HepG2 (cell line): Measurements from ENCODE around the gene GATA3. TPM values are rescaled to one million over a fixed set of nuclear protein-coding genes. Genes with fewer than 3 reads are reported as not detected.
"Not testable (repeated sequence)": the region's sequence is repeated elsewhere in the genome, so short reads cannot be mapped to it uniquely, and the experiment has no call there.

ENCODE experiments used
- ATAC-seq: fragments of 200-7000 bp; cut with Tn5 transposase; 3 replicates; pipeline ENCODE4 v1.9.1; 2020; ENCODE audit warnings: mild to moderate bottlenecking, moderate library complexity
- BruUV-seq: library from RNA; stranded (reverse); fragments of 400-500 nt; replicated peaks from 2 replicates; lab custom pipeline; 2021; lab: Mats Ljungman, UMichigan
- CTCF ChIA-PET: fragments of 300-600 bp; formaldehyde crosslinking; extraction: SDS; loops from one replicate; lab custom pipeline; 2021; ENCODE audit warnings: low total read pairs, inconsistent platforms, low intra/inter-chr PET ratio; lab: Yijun Ruan, JAX
- POLR2A ChIA-PET: fragments of 350-600 bp; sonication (Branson Sonifier 250); formaldehyde crosslinking; loops from one replicate; lab custom pipeline; 2020; ENCODE audit warnings: antibody characterized with exemption, inconsistent platforms; lab: Yijun Ruan, JAX
- DNase-seq: peaks from one replicate; pipeline ENCODE4 v3.0.0-alpha.2; 2015; ENCODE audit warnings: low spot score
- FAIRE-seq: peaks from 3 replicates; lab custom pipeline; 2011; peaks lifted over from hg19 to GRCh38; lab: Jason Lieb, UNC
- H2AFZ ChIP-seq: one replicate; pipeline ENCODE4 v1.6.1; 2011; ENCODE audit warnings: low read length, inconsistent platforms
- H3K27ac ChIP-seq: fragments of 300-600 bp; 3 replicates; pipeline ENCODE4 v1.8.0; 2011; ENCODE audit warnings: mixed run types, mild to moderate bottlenecking, mixed read lengths, low read length, inconsistent platforms; ENCODE audit not compliant: insufficient read depth; ENCODE audit errors: extremely low read length
- H3K27me3 ChIP-seq, 2 experiments: fragments of 200-600 bp in 1 of 2; 2 replicates in 1 of 2; 3 replicates in 1 of 2; pipeline versions ENCODE4 v1.6.0 to v1.8.0; 2011; ENCODE audit warnings: low read length in 2 of 2, mild to moderate bottlenecking in 2 of 2, moderate library complexity in 2 of 2, inconsistent platforms in 1 of 2; ENCODE audit not compliant: insufficient read depth in 2 of 2, control insufficient read depth in 1 of 2
- H3K36me3 ChIP-seq, 2 experiments: fragments of 200-600 bp in 1 of 2; replicated peaks in 1 of 2; 2 replicates in 1 of 2; 3 replicates in 1 of 2; pipeline versions ENCODE4 v1.5.1 to v1.8.0; 2011; ENCODE audit warnings: low read length in 2 of 2, inconsistent platforms in 1 of 2; ENCODE audit not compliant: insufficient read depth in 2 of 2, control insufficient read depth in 1 of 2
- H3K4me1 ChIP-seq: 2 replicates; pipeline ENCODE4 v1.5.1; 2012; ENCODE audit warnings: low read length, inconsistent platforms; ENCODE audit not compliant: insufficient read depth
- H3K4me2 ChIP-seq: 2 replicates; pipeline ENCODE4 v1.6.0; 2011; ENCODE audit warnings: low read depth, low read length, inconsistent platforms
- H3K4me3 ChIP-seq, 3 experiments: fragments of 200-600 bp in 1 of 3; sonication (generic), shearing (Covaris generic) in 1 of 3; replicated peaks in 1 of 3; 2 replicates each; pipeline ENCODE4 v1.5.1; 2011 to 2016; ENCODE audit warnings: low read length in 3 of 3, inconsistent platforms in 2 of 3, low read depth in 2 of 3, mild to moderate bottlenecking in 2 of 3, control low read depth in 1 of 3, mixed read lengths in 1 of 3; ENCODE audit not compliant: insufficient read depth in 1 of 3
- H3K79me2 ChIP-seq: one replicate; pipeline ENCODE4 v1.6.1; 2011; ENCODE audit warnings: low read length, inconsistent platforms; ENCODE audit not compliant: insufficient read depth
- H3K9ac ChIP-seq: 2 replicates; pipeline ENCODE4 v1.6.0; 2011; ENCODE audit warnings: mild to moderate bottlenecking, low read depth, low read length, inconsistent platforms; ENCODE audit not compliant: insufficient read depth
- H3K9me3 ChIP-seq: 2 replicates; pipeline ENCODE4 v1.5.1; 2012; ENCODE audit warnings: mild to moderate bottlenecking, low read length
- H4K20me1 ChIP-seq: 2 replicates; pipeline ENCODE4 v1.6.0; 2011; ENCODE audit warnings: inconsistent platforms, mild to moderate bottlenecking, low read length, moderate library complexity; ENCODE audit not compliant: insufficient read depth
- NPAS2 ChIP-seq: sonication (generic); formaldehyde crosslinking; IDR thresholded peaks from 2 replicates; pipeline ENCODE4 v1.8.0; 2022; ENCODE audit warnings: mild to moderate bottlenecking, missing genetic modification reagents, borderline replicate concordance
- RBFOX2 ChIP-seq: fragments of 200-400 bp; formaldehyde crosslinking; IDR thresholded peaks from 2 replicates; pipeline ENCODE4 v1.6.1; 2017; ENCODE audit warnings: low read depth, mild to moderate bottlenecking, low read length
- SNAPC2 ChIP-seq: sonication (generic); formaldehyde crosslinking; IDR thresholded peaks from 2 replicates; pipeline ENCODE4 v1.8.1; 2022; ENCODE audit warnings: mild to moderate bottlenecking, missing genetic modification reagents
- STAG1 ChIP-seq: sonication (generic); formaldehyde crosslinking; IDR thresholded peaks from 2 replicates; pipeline ENCODE4 v1.4.0; 2020; ENCODE audit warnings: missing genetic modification reagents
- ZNF10 ChIP-seq: sonication (generic); formaldehyde crosslinking; IDR thresholded peaks from 2 replicates; pipeline ENCODE4 v1.4.0; 2020; ENCODE audit warnings: mild to moderate bottlenecking, low read depth, missing genetic modification reagents, borderline replicate concordance
- ZNF543 ChIP-seq: sonication (generic); formaldehyde crosslinking; IDR thresholded peaks from 2 replicates; pipeline ENCODE4 v1.4.0; 2020; ENCODE audit warnings: mild to moderate bottlenecking, missing genetic modification reagents
- ZNF772 ChIP-seq: sonication (generic); formaldehyde crosslinking; IDR thresholded peaks from 2 replicates; pipeline ENCODE4 v1.5.0; 2020; ENCODE audit warnings: mild to moderate bottlenecking, missing genetic modification reagents
- whole genome bisulfite sequencing: methylation state at CpG from one replicate; pipeline ENCODE4 v1.1.6; 2017; ENCODE audit warnings: low lambda C conversion rate; 5-methylcytosine and 5-hydroxymethylcytosine counted together
- in situ Hi-C: cut with HindIII; loops from 2 replicates; pipeline ENCODE4 v1.10.0; 2017; ENCODE audit warnings: low pct_unique_long_range_greater_than_20kb; ENCODE audit not compliant: extremely low pct_ligation_motif_present
- intact Hi-C: fragments of 100-400 bp; cut with micrococcal nuclease; formaldehyde crosslinking; loops from one replicate; pipeline ENCODE4 v1.10.0; 2022; ENCODE audit not compliant: unreplicated experiment
- polyA plus RNA-seq, 8 experiments: library from polyadenylated mRNA; depleted of rRNA in 3 of 8; stranded (reverse) in 7 of 8; unstranded in 1 of 8; fragments of >200 nt; fragmentation: Illumina TruSeq in 4 of 8; extraction: Trizol in 4 of 8; gene quantifications; 2 replicates each; pipeline versions ENCODE4 v1.2.1 to v1.2.3, GENCODE V29; 2011 to 2016; ENCODE audit warnings: low read depth in 4 of 8, missing spikeins in 1 of 8, mixed read lengths in 1 of 8; ENCODE audit not compliant: insufficient read depth in 1 of 8
- total RNA-seq, 5 experiments: library from RNA; depleted of rRNA; stranded (reverse); fragments of >200 nt; fragmentation: Illumina TruSeq; extraction: Trizol; gene quantifications; 2 replicates each; pipeline ENCODE4 v1.2.3, GENCODE V29; 2016; ENCODE audit warnings: low read depth in 1 of 5
- TF ChIP-seq, protein P1 (sequence below): sonication (generic); formaldehyde crosslinking; IDR thresholded peaks from 2 replicates; pipeline ENCODE4 v1.9.0; 2021; ENCODE audit warnings: missing genetic modification reagents, borderline replicate concordance
- TF ChIP-seq, protein P2 (sequence below): sonication (generic); formaldehyde crosslinking; IDR thresholded peaks from 2 replicates; pipeline ENCODE4 v1.5.0; 2020; ENCODE audit warnings: mild to moderate bottlenecking, missing genetic modification reagents

Gene GATA3
- total and polyA plus RNA-seq, 2 of the 13 experiments (the other 11 are each of a cell fraction or from before 2014, with no cell fraction given), result not detected

DNA sequence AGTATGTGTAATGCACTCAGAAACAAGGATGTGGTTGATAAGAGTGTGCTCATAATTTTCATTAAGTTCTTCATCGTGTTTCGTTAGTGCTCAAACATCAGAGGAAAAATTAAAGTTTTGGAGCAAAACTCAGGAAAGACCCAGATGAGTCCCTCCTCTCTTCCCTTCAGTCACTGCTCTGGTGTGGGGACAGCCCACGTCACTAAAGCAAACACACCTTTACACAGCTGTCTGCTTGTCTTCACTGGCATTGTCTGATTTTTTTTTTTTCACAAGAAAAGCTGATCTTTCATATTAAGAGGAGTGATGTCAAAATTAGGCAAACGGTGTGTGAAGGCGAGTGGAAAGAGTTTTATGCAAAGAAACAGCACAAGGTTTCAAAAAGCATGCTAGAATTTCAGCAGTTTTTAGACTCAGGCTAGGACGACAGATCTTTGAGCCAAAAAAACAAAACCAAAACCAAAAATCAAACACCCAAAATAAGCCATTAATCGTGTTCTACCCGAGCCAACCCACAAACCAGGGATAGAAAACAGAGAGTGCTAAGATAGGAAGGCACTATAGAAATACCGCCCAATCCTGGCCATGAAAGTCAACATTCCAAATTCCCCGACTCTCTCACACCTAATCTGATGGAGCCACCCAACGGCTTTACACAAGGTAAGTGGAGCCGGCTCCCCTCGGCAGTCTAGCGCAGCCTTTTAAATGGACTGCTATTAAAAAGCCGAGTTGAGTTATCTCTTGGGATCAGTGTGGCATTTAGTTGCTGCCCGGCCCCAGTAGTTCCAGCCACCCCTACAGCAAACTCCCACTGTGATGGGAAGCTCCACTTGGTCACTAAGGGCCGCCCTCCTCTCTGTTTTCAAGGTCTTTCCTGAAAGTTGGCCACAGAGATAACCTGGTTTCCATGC, 27.9 kb upstream of the GATA3 start (continued):
- TF ChIP-seq, protein P1, sequence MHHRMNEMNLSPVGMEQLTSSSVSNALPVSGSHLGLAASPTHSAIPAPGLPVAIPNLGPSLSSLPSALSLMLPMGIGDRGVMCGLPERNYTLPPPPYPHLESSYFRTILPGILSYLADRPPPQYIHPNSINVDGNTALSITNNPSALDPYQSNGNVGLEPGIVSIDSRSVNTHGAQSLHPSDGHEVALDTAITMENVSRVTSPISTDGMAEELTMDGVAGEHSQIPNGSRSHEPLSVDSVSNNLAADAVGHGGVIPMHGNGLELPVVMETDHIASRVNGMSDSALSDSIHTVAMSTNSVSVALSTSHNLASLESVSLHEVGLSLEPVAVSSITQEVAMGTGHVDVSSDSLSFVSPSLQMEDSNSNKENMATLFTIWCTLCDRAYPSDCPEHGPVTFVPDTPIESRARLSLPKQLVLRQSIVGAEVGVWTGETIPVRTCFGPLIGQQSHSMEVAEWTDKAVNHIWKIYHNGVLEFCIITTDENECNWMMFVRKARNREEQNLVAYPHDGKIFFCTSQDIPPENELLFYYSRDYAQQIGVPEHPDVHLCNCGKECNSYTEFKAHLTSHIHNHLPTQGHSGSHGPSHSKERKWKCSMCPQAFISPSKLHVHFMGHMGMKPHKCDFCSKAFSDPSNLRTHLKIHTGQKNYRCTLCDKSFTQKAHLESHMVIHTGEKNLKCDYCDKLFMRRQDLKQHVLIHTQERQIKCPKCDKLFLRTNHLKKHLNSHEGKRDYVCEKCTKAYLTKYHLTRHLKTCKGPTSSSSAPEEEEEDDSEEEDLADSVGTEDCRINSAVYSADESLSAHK (CRISPR knock-in tag), result no peak
- TF ChIP-seq NPAS2 (CRISPR knock-in tag) (no peak), ZNF10 (no peak), RBFOX2 (no peak), SNAPC2 (CRISPR knock-in tag) (no peak), STAG1 (CRISPR knock-in tag) (peak; percentile 21; the same call in 1 of the 2 replicates), ZNF772 (CRISPR knock-in tag) (no peak), ZNF543 (no peak)
- TF ChIP-seq, protein P2, sequence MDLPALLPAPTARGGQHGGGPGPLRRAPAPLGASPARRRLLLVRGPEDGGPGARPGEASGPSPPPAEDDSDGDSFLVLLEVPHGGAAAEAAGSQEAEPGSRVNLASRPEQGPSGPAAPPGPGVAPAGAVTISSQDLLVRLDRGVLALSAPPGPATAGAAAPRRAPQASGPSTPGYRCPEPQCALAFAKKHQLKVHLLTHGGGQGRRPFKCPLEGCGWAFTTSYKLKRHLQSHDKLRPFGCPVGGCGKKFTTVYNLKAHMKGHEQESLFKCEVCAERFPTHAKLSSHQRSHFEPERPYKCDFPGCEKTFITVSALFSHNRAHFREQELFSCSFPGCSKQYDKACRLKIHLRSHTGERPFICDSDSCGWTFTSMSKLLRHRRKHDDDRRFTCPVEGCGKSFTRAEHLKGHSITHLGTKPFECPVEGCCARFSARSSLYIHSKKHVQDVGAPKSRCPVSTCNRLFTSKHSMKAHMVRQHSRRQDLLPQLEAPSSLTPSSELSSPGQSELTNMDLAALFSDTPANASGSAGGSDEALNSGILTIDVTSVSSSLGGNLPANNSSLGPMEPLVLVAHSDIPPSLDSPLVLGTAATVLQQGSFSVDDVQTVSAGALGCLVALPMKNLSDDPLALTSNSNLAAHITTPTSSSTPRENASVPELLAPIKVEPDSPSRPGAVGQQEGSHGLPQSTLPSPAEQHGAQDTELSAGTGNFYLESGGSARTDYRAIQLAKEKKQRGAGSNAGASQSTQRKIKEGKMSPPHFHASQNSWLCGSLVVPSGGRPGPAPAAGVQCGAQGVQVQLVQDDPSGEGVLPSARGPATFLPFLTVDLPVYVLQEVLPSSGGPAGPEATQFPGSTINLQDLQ (CRISPR knock-in tag), result no peak

DNA sequence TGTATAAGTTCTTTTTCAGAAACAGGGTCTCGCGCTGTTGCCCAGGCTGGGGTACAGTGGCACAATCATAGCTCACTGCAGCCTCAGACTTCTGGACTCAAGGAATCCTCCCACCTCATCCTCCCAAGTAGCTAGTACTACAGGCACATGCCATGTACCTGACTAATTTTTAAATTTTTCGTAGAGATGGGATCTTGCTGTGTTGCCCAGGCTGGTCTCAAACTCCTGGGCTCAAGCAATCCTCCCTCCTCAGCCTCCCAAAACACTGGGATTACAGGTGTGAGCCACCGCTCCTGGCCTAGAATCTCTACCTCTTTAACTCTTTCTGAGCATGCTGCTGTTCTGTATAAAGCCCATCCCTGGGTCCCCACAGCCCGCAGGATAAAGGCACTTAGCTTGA, 23.3 kb upstream of the GATA3 start:
- H3K79me2 ChIP-seq, FAIRE-seq, H3K4me2 ChIP-seq, H3K9ac ChIP-seq, in situ Hi-C loops, DNase-seq, ATAC-seq, intact Hi-C loops, CTCF ChIA-PET, H3K27ac ChIP-seq, BruUV-seq, POLR2A ChIA-PET, H3K36me3 ChIP-seq, H3K4me3 ChIP-seq, H2AFZ ChIP-seq, H4K20me1 ChIP-seq, H3K9me3 ChIP-seq: not testable (repeated sequence)
- Histone ChIP-seq H3K4me1 (peaks cover 12% of the 10 kb centered on the region), H3K27me3 (peaks cover 3 to 40% of the 10 kb centered on the region in 2 experiments)
- 75% methylated on average over 4 of the region's 5 CpGs for WGBS
